ENCODE measurements around the gene SSBP4. TPM values are rescaled to one million over a fixed set of nuclear protein-coding genes. Genes with fewer than 3 reads are reported as not detected.

Gene SSBP4
- polyA plus RNA-seq, 2 of the 4 experiments (the other 2 are of a cell fraction) = 6.9 to 43.2 TPM

- no peak for TF ChIP-seq REST (IDR thresholded peaks at IDR 0.05)
- TF ChIP-seq RAD21 (conservative IDR thresholded peaks at IDR 0.05 in 1 of 2, IDR thresholded peaks at IDR 0.05 in 1 of 2) = peak in 1 of 2 experiments; percentile 24; a peak in 1 of 5 replicates
- peak; percentile 32; the same call in 1 of the 3 replicates for TF ChIP-seq SMC3 (IDR thresholded peaks at IDR 0.05)
- TF ChIP-seq HOXB13 (CRISPR knock-in tag; IDR thresholded peaks at IDR 0.05; ENCODE audit: low read depth) = no peak
- no peak for TF ChIP-seq TP53 (CRISPR knock-in tag; IDR thresholded peaks at IDR 0.05)
- TF ChIP-seq BHLHE40 (IDR thresholded peaks at IDR 0.05; ENCODE audit: low read depth, low read length) = peak; percentile 55; the same call in 1 of the 2 replicates
- TF ChIP-seq MAFK (IDR thresholded peaks at IDR 0.05; ENCODE audit: partially characterized antibody) = peak; percentile 94
- TF ChIP-seq NR3C1 (IDR thresholded peaks at IDR 0.05) = no peak
- peak; percentile 60; the same call in 1 of the 2 replicates for TF ChIP-seq RARB (CRISPR knock-in tag; IDR thresholded peaks at IDR 0.05)
- no peak for TF ChIP-seq RCOR1 (IDR thresholded peaks at IDR 0.05; ENCODE audit: low read depth, low read length)
- peak; percentile 56; the same call in 1 of the 2 replicates for TF ChIP-seq EHF (CRISPR knock-in tag; IDR thresholded peaks at IDR 0.05)
- peak in 1 of 2 experiments; percentile 71 for TF ChIP-seq CEBPB (IDR thresholded peaks at IDR 0.05)
- TF ChIP-seq CBX2 (IDR thresholded peaks at IDR 0.05; ENCODE audit: borderline replicate concordance, low read depth) = no peak
- TF ChIP-seq HMGXB4 (CRISPR knock-in tag; IDR thresholded peaks at IDR 0.05; ENCODE audit: borderline replicate concordance) = no peak
- no peak for TF ChIP-seq CHD2 (IDR thresholded peaks at IDR 0.05; ENCODE audit: low read length, partially characterized antibody)
- peak; percentile 96 for TF ChIP-seq GATA3 (IDR thresholded peaks at IDR 0.05; ENCODE audit: borderline replicate concordance)
- TF ChIP-seq RNF2 (IDR thresholded peaks at IDR 0.05; ENCODE audit: borderline replicate concordance, low read depth) = no peak
- TF ChIP-seq HDAC2 (IDR thresholded peaks at IDR 0.05) = no peak
- no peak for TF ChIP-seq SREBF2 (IDR thresholded peaks at IDR 0.05)
- no peak for TF ChIP-seq ZFP36 (IDR thresholded peaks at IDR 0.05; ENCODE audit: borderline replicate concordance, partially characterized antibody)
- no peak for TF ChIP-seq KDM5A (IDR thresholded peaks at IDR 0.05)
- TF ChIP-seq ZNF302 (CRISPR knock-in tag; IDR thresholded peaks at IDR 0.05) = no peak; the same call in 1 of the 2 replicates
- no peak for TF ChIP-seq USF2 (IDR thresholded peaks at IDR 0.05)
- TF ChIP-seq HOXB5 (CRISPR knock-in tag; IDR thresholded peaks at IDR 0.05) = peak; percentile 43; the same call in 1 of the 2 replicates
- no peak; the same call in 1 of the 2 replicates for TF ChIP-seq ATOH8 (CRISPR knock-in tag; IDR thresholded peaks at IDR 0.05; ENCODE audit: low read depth)
- no peak for TF ChIP-seq MAZ (IDR thresholded peaks at IDR 0.05; ENCODE audit: borderline replicate concordance, low read depth, low read length)
- no peak; the same call in 1 of the 2 replicates for TF ChIP-seq HEYL (CRISPR knock-in tag; IDR thresholded peaks at IDR 0.05)
- TF ChIP-seq PHF8 (IDR thresholded peaks at IDR 0.05; ENCODE audit: borderline replicate concordance, low read depth) = no peak
- TF ChIP-seq POLR2A (IDR thresholded peaks at IDR 0.05; ENCODE audit: low read length) = no peak
- TF ChIP-seq HOXA7 (CRISPR knock-in tag; IDR thresholded peaks at IDR 0.05) = peak; percentile 70; the same call in 1 of the 2 replicates
- no peak for TF ChIP-seq FOSB (CRISPR knock-in tag; IDR thresholded peaks at IDR 0.05)
- peak; percentile 96 to 98 for TF ChIP-seq EP300 (IDR thresholded peaks at IDR 0.05)
- TF ChIP-seq NPAS2 (CRISPR knock-in tag; IDR thresholded peaks at IDR 0.05; ENCODE audit: borderline replicate concordance) = no peak
- no peak for TF ChIP-seq POLR2AphosphoS2 (conservative IDR thresholded peaks at IDR 0.05; ENCODE audit: low read length)
- peak; percentile 98 for TF ChIP-seq JUN (IDR thresholded peaks at IDR 0.05)
- no peak for TF ChIP-seq KDM1A (IDR thresholded peaks at IDR 0.05; ENCODE audit: low read depth)
Measured at GRCh38 chr19:18379803-18380747, 39.1 kb upstream of the SSBP4 start (continued).
